Brain microvascular endothelial cell (primary cell): ENCODE data around the gene TMCO4.
A peak's percentile ranks its signal among the peaks of the same experiment; 100 is the strongest.

Experiments used
- DNase-seq: peaks from one replicate; pipeline ENCODE4 v3.0.0-alpha.2; 2020
- H3K27ac ChIP-seq: fragments of 250-450 bp; sonication (Bioruptor Pico); 2 replicates; pipeline ENCODE4 v1.5.1; 2020; ENCODE audit warnings: mild to moderate bottlenecking, moderate library complexity
- H3K27me3 ChIP-seq: fragments of 250-450 bp; sonication (Bioruptor Pico); replicated peaks from 2 replicates; pipeline ENCODE4 v1.5.1; 2020; ENCODE audit warnings: mild to moderate bottlenecking
- H3K36me3 ChIP-seq: fragments of 250-450 bp; sonication (Bioruptor Pico); replicated peaks from 2 replicates; pipeline ENCODE4 v1.5.1; 2020; ENCODE audit warnings: mild to moderate bottlenecking
- H3K4me3 ChIP-seq: 2 replicates; pipeline ENCODE4 v1.5.1; 2011; ENCODE audit warnings: low read depth, mild to moderate bottlenecking, control low read depth, low read length, moderate library complexity
- in situ Hi-C: cut with HindIII; loops from 2 replicates; pipeline ENCODE4 v1.10.0; 2017; ENCODE audit warnings: low sequenced_read_pairs, low pct_ligation_motif_present
- TF ChIP-seq, protein P1 (sequence below): IDR thresholded peaks from 2 replicates; pipeline ENCODE4 v1.5.1; 2011; ENCODE audit warnings: low read depth, mild to moderate bottlenecking, moderate library complexity, low read length, control low read depth, inconsistent platforms; ENCODE audit errors: missing control alignments

Gene TMCO4

DNA sequence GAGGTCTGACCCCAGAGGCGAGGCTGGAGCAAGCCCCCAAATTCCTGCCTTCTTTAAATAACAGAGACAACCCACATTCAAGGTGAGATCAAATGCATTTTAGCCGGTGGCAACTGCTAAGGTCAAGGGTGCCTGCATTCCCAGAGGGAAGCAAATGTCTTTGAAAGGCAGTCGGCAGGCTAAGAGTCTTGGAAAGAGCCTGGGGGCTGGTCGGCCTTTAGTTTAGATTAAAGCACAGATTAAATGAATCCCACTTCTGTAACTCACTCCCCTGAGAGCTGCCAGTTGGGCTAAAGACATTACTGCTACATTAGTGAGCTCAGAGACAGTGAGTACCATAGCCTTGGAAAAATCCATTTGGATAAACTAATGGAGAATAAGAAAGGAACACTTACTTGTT is 75.8 kb downstream of the TMCO4 start:
- Histone ChIP-seq H3K27me3 (no peaks in the 10 kb centered on the region), H3K4me3 (no peak overlapping the region), H3K27ac (no peak overlapping the region), H3K36me3 (no peaks in the 10 kb centered on the region)
- DNase-seq = no peak
- TF ChIP-seq, protein P1, sequence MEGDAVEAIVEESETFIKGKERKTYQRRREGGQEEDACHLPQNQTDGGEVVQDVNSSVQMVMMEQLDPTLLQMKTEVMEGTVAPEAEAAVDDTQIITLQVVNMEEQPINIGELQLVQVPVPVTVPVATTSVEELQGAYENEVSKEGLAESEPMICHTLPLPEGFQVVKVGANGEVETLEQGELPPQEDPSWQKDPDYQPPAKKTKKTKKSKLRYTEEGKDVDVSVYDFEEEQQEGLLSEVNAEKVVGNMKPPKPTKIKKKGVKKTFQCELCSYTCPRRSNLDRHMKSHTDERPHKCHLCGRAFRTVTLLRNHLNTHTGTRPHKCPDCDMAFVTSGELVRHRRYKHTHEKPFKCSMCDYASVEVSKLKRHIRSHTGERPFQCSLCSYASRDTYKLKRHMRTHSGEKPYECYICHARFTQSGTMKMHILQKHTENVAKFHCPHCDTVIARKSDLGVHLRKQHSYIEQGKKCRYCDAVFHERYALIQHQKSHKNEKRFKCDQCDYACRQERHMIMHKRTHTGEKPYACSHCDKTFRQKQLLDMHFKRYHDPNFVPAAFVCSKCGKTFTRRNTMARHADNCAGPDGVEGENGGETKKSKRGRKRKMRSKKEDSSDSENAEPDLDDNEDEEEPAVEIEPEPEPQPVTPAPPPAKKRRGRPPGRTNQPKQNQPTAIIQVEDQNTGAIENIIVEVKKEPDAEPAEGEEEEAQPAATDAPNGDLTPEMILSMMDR = no peak
- in situ Hi-C loops = no loop called here

DNA sequence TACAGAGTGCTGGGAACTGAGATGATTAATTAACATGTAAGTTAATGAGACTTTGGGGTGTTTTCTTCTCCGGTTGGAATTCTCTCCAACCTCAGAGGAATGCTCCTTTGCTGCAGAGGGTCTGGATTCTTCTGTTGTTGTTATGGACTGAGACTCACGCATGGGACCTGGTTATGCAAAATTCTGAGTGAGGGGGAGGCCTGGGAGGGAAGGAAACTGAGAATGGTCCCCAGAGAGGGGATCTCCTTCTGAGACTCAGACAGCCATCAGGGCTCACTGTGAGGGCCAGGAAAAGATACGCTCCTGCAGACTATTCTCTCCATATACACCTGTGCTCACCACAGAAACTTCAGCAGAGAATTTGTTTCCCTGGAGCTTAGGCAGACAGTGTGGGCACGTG is 78.7 kb downstream of the TMCO4 start:
- no peak for DNase-seq
- H3K36me3 ChIP-seq = no peaks in the 10 kb centered on the region
- no peaks in the 10 kb centered on the region for H3K27me3 ChIP-seq
- in situ Hi-C loops = no loop called here
- TF ChIP-seq, protein P1 = no peak
- no peak overlapping the region for H3K27ac ChIP-seq
- H3K4me3 ChIP-seq = no peak overlapping the region

GRCh38 chr1:19720174-19720573 is 79.5 kb downstream of the TMCO4 start:
- no peaks in the 10 kb centered on the region for H3K36me3 ChIP-seq
- no peak for DNase-seq
- in situ Hi-C loops = no loop called here
- no peaks in the 10 kb centered on the region for H3K27me3 ChIP-seq
- H3K27ac ChIP-seq = no peak overlapping the region
- TF ChIP-seq, protein P1 = no peak
- H3K4me3 ChIP-seq = no peak overlapping the region

DNA sequence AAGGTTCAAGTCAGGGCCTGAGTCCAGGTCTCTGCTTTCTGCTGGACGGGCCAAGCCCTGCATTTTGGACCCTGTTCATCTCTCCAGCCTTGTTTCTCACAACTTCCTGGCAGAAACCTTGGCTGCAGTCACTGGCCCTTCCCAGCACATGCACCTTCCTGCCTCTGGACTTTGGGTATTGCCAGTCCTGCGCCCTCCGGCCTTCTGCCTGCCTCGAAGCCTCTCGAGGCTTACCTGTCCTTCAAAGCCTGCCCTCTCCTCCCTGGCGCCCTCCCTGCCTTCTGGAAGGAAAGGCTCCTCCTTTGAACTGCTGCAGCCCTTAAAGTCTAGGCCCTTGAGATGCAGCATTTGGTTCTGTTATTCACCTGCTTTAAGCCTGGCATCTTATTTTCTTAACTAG is 82.2 kb downstream of the TMCO4 start:
- Histone ChIP-seq H3K4me3 (no peak overlapping the region), H3K36me3 (no peaks in the 10 kb centered on the region), H3K27me3 (no peaks in the 10 kb centered on the region), H3K27ac (no peak overlapping the region)
- TF ChIP-seq, protein P1 = no peak
- DNase-seq = no peak
- in situ Hi-C loops = no loop called here

DNA sequence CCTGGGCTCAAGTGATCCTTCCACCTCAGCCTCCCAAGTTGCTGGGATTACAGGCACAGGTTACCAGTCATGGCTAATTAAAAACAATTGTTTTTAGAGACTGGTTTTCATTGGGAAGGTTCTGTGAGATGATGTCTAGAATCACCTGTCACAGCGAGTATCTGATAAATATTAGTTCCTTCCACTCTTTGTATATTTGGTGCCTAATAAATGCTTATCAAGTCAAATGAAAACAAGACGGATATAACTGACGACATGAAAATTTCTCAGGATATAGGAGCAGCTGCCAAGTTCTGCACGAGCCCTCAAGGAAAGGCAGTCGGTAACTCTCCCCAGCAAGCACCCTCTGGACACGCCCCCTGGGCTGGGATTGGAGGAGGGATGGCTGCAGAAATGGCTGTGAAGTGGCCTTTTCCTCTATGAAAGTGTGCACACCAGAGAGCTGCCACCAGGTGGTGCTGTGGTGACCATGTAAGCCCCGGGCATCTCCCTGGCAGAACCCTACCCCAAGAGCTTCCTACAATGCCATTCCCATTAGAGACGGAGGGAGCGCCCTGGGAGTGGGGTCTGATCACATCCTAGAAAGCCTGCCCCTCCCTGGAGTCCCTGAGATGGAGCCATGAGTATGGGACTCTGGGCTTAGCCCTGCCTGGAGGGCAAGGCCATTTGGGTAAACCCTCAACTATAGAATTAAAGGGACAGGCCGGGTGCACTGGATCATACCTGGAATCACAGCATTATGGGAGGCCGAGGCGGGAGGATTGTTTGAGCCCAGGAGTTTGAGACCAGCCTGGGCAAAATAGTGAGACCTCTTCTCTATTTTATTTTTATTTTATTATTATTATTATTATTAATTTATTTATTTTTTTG is 84.1 kb downstream of the TMCO4 start:
- peak; percentile 92 for DNase-seq
- Histone ChIP-seq H3K27ac (no peak overlapping the region), H3K27me3 (no peaks in the 10 kb centered on the region), H3K4me3 (no peak overlapping the region), H3K36me3 (no peaks in the 10 kb centered on the region)
- TF ChIP-seq, protein P1 = peak; percentile 97
- in situ Hi-C loops = no loop called here

GRCh38 chr1:19712928-19713327 is 86.8 kb downstream of the TMCO4 start:
- H3K4me3 ChIP-seq = no peak overlapping the region
- in situ Hi-C loops = no loop called here
- H3K27ac ChIP-seq = no peak overlapping the region
- TF ChIP-seq, protein P1 = no peak
- H3K36me3 ChIP-seq = no peaks in the 10 kb centered on the region
- no peaks in the 10 kb centered on the region for H3K27me3 ChIP-seq
- no peak for DNase-seq
